ENCODE data around the gene MAS1. TPM values are rescaled to one million over a fixed set of nuclear protein-coding genes. Genes with fewer than 3 reads are reported as not detected.

MAS1 gene
- total and polyA plus RNA-seq, 2 donors (not counting 3 experiments of a cell fraction or from before 2014, with no cell fraction given), result not detected

DNA sequence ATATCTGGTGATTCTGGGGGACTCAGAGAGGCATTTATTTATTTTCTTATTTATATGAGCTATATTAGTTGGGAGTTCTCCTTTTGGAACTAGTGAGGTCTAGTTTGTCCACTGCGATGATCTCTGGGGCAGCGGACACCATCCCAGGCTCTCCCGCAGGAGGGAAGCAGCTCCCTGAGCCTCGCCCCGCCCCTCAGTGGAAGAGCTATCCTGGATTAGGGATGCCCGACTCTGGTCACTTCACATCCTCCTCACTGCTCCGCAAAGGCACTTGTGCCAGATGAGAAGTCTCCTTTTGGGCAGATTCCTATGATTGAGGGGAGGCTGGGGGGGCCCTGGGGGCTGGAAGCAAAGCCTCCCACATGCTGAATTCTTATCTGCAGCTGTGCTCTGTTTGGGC lies 3.6 kb upstream of the MAS1 start:
- no TSS peak for BruUV-seq (replicated peaks)
- DNase-seq (ENCODE audit: low read depth, low spot score), result no peak
- CTCF ChIA-PET, result interaction anchor here (0.7 kb wide), 1 partner anchor 24 kb away, joined by 3 read pairs; no protein-coding TSS in a partner anchor
- H3K27ac ChIP-seq (ENCODE audit: insufficient read depth, low read depth, low read length), result no peak overlapping the region
- TF ChIP-seq MYC (IDR thresholded peaks at IDR 0.05; ENCODE audit: low read depth, low read length), result no peak
- no peak for TF ChIP-seq CTCF (IDR thresholded peaks at IDR 0.05; ENCODE audit: extremely low read depth in 1 of 2, insufficient read depth in 1 of 2, low read depth in 1 of 2, low read length in 2 of 2)
- TF ChIP-seq JUN (IDR thresholded peaks at IDR 0.05; ENCODE audit: borderline replicate concordance, insufficient read depth, insufficient read length, low read depth), result no peak
- TF ChIP-seq EZH2 (IDR thresholded peaks at IDR 0.05; ENCODE audit: borderline replicate concordance, low read depth, low read length, severe bottlenecking), result no peak
- TF ChIP-seq GATA2 (IDR thresholded peaks at IDR 0.05; ENCODE audit: insufficient read depth, insufficient read length, low read depth, low read length), result no peak
- no peak for TF ChIP-seq POLR2A (IDR thresholded peaks at IDR 0.05; ENCODE audit: low read depth, low read length)
- no peaks in the 10 kb centered on the region for H3K36me3 ChIP-seq (ENCODE audit: control insufficient read depth in 2 of 2, extremely low read depth in 1 of 2, insufficient read depth in 2 of 2, low read length in 2 of 2)
- FAIRE-seq, result no peak
- H3K4me3 ChIP-seq (replicated peaks in 1 of 3; ENCODE audit: insufficient read depth in 1 of 3, low read depth in 1 of 3, low read length in 3 of 3), result no peak overlapping the region
- H3K9ac ChIP-seq (replicated peaks; ENCODE audit: extremely low read depth, insufficient read depth, low read length), result no peak overlapping the region
- dilution Hi-C loops (cut with MboI; ENCODE audit: extremely low pct_ligation_motif_present, low sequenced_read_pairs) (no loop called here), intact Hi-C loops (cut with micrococcal nuclease) (no loop called here)
- H3K4me2 ChIP-seq (ENCODE audit: insufficient read depth, low read length), result no peak overlapping the region
- H3K9me1 ChIP-seq (replicated peaks; ENCODE audit: control insufficient read depth, extremely low read depth, insufficient read depth, low read length), result no peaks in the 10 kb centered on the region
- no peak overlapping the region for H2AFZ ChIP-seq (ENCODE audit: low read depth, low read length)
- no peaks in the 10 kb centered on the region for H3K27me3 ChIP-seq (ENCODE audit: control insufficient read depth in 2 of 2, insufficient read depth in 2 of 2, low read length in 2 of 2)
- no peaks in the 10 kb centered on the region for H3K4me1 ChIP-seq (ENCODE audit: control insufficient read depth, extremely low read depth, insufficient read depth, low read length)
- H4K20me1 ChIP-seq (replicated peaks; ENCODE audit: control insufficient read depth, extremely low read depth, insufficient read depth, low read length), result no peaks in the 10 kb centered on the region
- no peaks in the 10 kb centered on the region for H3K79me2 ChIP-seq (ENCODE audit: control insufficient read depth, insufficient read depth, low read length)
- POLR2A ChIA-PET, result no interaction called here
- no peaks in the 10 kb centered on the region for H3K9me3 ChIP-seq (replicated peaks; ENCODE audit: control insufficient read depth, insufficient read depth, low read length)

DNA sequence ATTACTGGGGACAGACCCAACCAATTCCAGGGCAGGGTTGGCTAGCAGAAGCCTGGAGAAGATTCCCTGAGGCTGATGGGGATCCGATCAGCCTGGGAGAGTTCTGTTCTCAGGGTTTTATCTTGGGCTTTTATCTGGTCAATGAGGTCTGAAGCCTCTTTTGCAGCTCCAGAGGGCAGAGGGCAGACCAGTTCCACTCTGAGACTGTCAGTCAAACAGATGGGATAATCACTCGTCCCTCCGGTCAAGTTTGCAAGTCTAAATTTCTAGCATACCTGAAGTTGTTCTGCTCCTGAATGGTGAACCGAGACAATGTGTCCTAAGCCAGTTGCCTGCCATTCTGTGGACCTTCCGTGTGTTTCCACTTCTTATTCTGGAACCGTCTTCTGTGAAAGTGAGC lies 3.0 kb upstream of the MAS1 start:
- BruUV-seq (replicated peaks), result no TSS peak
- CTCF ChIA-PET, result interaction anchor here (0.7 kb wide), 1 partner anchor 24 kb away, joined by 3 read pairs; no protein-coding TSS in a partner anchor
- H3K27ac ChIP-seq (ENCODE audit: insufficient read depth, low read depth, low read length), result no peak overlapping the region
- no peaks in the 10 kb centered on the region for H3K27me3 ChIP-seq (ENCODE audit: control insufficient read depth in 2 of 2, insufficient read depth in 2 of 2, low read length in 2 of 2)
- H3K36me3 ChIP-seq (ENCODE audit: control insufficient read depth in 2 of 2, extremely low read depth in 1 of 2, insufficient read depth in 2 of 2, low read length in 2 of 2), result no peaks in the 10 kb centered on the region
- DNase-seq (ENCODE audit: low read depth, low spot score) (no peak), FAIRE-seq (no peak)
- H3K9me3 ChIP-seq (replicated peaks; ENCODE audit: control insufficient read depth, insufficient read depth, low read length), result no peaks in the 10 kb centered on the region
- H3K4me3 ChIP-seq (replicated peaks in 1 of 3; ENCODE audit: insufficient read depth in 1 of 3, low read depth in 1 of 3, low read length in 3 of 3), result no peak overlapping the region
- H3K79me2 ChIP-seq (ENCODE audit: control insufficient read depth, insufficient read depth, low read length), result no peaks in the 10 kb centered on the region
- no peaks in the 10 kb centered on the region for H3K4me1 ChIP-seq (ENCODE audit: control insufficient read depth, extremely low read depth, insufficient read depth, low read length)
- TF ChIP-seq CTCF (IDR thresholded peaks at IDR 0.05; ENCODE audit: extremely low read depth in 1 of 2, insufficient read depth in 1 of 2, low read depth in 1 of 2, low read length in 2 of 2) (no peak), POLR2A (IDR thresholded peaks at IDR 0.05; ENCODE audit: low read depth, low read length) (no peak), MYC (IDR thresholded peaks at IDR 0.05; ENCODE audit: low read depth, low read length) (no peak), JUN (IDR thresholded peaks at IDR 0.05; ENCODE audit: borderline replicate concordance, insufficient read depth, insufficient read length, low read depth) (no peak), FOS (IDR thresholded peaks at IDR 0.05; ENCODE audit: borderline replicate concordance, insufficient read depth, low read length) (no peak), GATA2 (IDR thresholded peaks at IDR 0.05; ENCODE audit: insufficient read depth, insufficient read length, low read depth, low read length) (no peak), POLR2AphosphoS5 (IDR thresholded peaks at IDR 0.05; ENCODE audit: insufficient read depth, low read depth, low read length) (no peak), EZH2 (IDR thresholded peaks at IDR 0.05; ENCODE audit: borderline replicate concordance, low read depth, low read length, severe bottlenecking) (no peak)
- TF ChIP-seq, protein P1, sequence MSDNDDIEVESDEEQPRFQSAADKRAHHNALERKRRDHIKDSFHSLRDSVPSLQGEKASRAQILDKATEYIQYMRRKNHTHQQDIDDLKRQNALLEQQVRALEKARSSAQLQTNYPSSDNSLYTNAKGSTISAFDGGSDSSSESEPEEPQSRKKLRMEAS (IDR thresholded peaks at IDR 0.05; ENCODE audit: insufficient read depth, insufficient read length), result no peak
- H4K20me1 ChIP-seq (replicated peaks; ENCODE audit: control insufficient read depth, extremely low read depth, insufficient read depth, low read length), result no peaks in the 10 kb centered on the region
- dilution Hi-C loops (cut with MboI; ENCODE audit: extremely low pct_ligation_motif_present, low sequenced_read_pairs) (no loop called here), intact Hi-C loops (cut with micrococcal nuclease) (no loop called here)
- POLR2A ChIA-PET, result no interaction called here
- H2AFZ ChIP-seq (ENCODE audit: low read depth, low read length), result no peak overlapping the region
- no peaks in the 10 kb centered on the region for H3K9me1 ChIP-seq (replicated peaks; ENCODE audit: control insufficient read depth, extremely low read depth, insufficient read depth, low read length)
- no peak overlapping the region for H3K4me2 ChIP-seq (ENCODE audit: insufficient read depth, low read length)
- H3K9ac ChIP-seq (replicated peaks; ENCODE audit: extremely low read depth, insufficient read depth, low read length), result no peak overlapping the region
